Activated naive CD4-positive, alpha-beta T cell treated with anti-CD3 and anti-CD28 coated beads, Interleukin-2, amount 50 U/mL, for 24 hours (primary cell): ENCODE results near the gene SLC6A1.

Experiments
- H3K27ac Mint-ChIP-seq: one replicate; pipeline ENCODE4 v1.8.0; 2021; ENCODE audit warnings: mild to moderate bottlenecking, mixed read lengths
- H3K27me3 Mint-ChIP-seq: one replicate; pipeline ENCODE4 v1.8.0; 2021; ENCODE audit warnings: mixed read lengths
- H3K36me3 Mint-ChIP-seq: one replicate; pipeline ENCODE4 v1.8.0; 2021; ENCODE audit warnings: mixed read lengths
- H3K4me1 Mint-ChIP-seq: one replicate; pipeline ENCODE4 v1.8.0; 2021; ENCODE audit warnings: mixed read lengths
- H3K4me3 Mint-ChIP-seq: one replicate; pipeline ENCODE4 v1.8.0; 2021; ENCODE audit warnings: mild to moderate bottlenecking, mixed read lengths
- H3K9me3 Mint-ChIP-seq: one replicate; pipeline ENCODE4 v1.8.0; 2021; ENCODE audit warnings: mixed read lengths

SLC6A1 gene

DNA sequence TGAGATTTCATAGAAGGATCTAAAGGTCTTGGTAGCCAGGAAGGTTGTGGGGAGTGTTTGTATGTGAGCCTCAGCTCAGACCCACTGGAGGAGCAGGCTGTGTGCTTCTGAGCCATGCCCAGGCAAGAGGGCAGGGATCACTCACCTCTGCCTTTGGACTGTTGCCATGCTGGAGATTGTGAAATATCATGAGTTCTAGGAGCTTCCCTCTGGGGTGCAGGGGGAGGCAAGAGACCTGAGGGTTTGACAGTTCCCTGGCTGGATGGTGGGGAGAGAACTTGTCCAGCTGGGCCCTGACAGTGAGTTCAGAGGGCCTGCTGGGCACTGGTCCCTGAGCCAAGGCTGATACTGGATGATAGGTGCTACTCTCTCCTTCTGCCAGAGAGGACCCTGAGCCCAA, 6.0 kb downstream of the SLC6A1 start:
- H3K27me3 Mint-ChIP-seq, result peaks cover 8% of the 10 kb centered on the region
- no peaks in the 10 kb centered on the region for H3K36me3 Mint-ChIP-seq
- no peaks in the 10 kb centered on the region for H3K9me3 Mint-ChIP-seq
- no peak overlapping the region for H3K4me3 Mint-ChIP-seq
- no peaks in the 10 kb centered on the region for H3K4me1 Mint-ChIP-seq
- no peak overlapping the region for H3K27ac Mint-ChIP-seq

DNA sequence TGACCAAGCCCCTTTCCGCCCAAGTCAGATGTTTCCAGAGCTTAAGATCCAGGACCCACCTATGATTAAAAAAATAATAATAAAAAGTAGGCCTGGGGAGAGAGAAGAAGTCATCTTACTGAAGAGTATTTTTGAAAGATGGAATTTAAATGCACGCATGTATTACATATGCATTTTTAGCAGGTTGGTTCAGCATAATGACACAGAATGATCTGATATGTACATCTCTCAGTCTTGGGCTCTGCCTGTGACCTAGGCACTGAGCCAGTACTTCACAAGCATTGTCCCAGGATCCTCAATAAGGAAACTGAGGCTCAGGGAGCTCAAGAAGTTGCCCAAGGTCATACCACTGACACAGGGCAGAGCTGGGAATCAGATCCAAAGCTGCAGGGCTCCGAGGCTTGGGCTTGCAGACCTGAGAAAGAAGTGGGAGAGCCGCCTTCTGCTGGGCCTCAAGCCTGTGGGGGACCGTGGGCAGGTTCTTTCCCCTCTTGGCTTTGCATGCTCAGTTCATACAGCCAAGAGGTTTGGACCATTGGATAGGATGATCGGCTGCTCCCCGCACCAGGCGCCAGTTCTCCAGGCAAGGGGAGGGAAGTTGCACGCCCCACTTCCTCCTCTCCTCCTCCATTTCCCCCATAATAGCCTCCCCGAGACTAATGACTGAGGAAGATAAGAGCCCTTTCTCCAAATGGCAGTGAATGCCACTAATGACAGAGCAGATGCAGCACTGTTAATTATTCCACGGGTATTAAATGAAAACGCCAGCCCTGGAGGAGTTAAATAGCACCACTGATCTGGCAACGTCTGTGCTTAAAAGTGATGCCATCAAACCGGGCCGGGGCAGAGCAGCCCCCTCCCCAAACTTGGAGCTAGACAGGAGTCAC, 6.9 kb downstream of the SLC6A1 start:
- no peaks in the 10 kb centered on the region for H3K4me1 Mint-ChIP-seq
- no peaks in the 10 kb centered on the region for H3K36me3 Mint-ChIP-seq
- no peak overlapping the region for H3K4me3 Mint-ChIP-seq
- H3K27ac Mint-ChIP-seq, result no peak overlapping the region
- H3K27me3 Mint-ChIP-seq, result peaks cover 3% of the 10 kb centered on the region
- no peaks in the 10 kb centered on the region for H3K9me3 Mint-ChIP-seq

DNA sequence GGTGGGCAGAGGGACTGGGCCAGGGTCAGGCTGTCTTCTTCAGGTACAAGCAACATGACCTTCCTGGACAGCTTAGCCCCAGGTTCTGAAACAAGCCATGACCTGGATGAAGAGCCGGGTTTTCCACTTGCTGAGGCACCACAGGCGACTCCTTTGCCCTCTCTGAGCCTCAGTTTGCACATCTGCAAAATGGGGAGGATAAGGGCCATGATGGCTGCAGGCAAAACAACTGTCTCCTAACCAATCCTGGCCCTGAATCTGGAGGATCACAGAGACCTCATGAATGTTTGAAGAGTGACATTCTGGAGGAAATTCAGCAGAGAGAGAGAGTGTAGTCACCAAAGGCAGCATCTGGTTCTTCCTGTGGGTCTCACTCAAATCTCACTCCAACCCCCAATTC, 8.0 kb downstream of the SLC6A1 start:
- Mint-ChIP-seq H3K27me3 (peaks cover 2% of the 10 kb centered on the region), H3K27ac (no peak overlapping the region), H3K9me3 (no peaks in the 10 kb centered on the region), H3K4me3 (no peak overlapping the region), H3K36me3 (no peaks in the 10 kb centered on the region), H3K4me1 (no peaks in the 10 kb centered on the region)

DNA sequence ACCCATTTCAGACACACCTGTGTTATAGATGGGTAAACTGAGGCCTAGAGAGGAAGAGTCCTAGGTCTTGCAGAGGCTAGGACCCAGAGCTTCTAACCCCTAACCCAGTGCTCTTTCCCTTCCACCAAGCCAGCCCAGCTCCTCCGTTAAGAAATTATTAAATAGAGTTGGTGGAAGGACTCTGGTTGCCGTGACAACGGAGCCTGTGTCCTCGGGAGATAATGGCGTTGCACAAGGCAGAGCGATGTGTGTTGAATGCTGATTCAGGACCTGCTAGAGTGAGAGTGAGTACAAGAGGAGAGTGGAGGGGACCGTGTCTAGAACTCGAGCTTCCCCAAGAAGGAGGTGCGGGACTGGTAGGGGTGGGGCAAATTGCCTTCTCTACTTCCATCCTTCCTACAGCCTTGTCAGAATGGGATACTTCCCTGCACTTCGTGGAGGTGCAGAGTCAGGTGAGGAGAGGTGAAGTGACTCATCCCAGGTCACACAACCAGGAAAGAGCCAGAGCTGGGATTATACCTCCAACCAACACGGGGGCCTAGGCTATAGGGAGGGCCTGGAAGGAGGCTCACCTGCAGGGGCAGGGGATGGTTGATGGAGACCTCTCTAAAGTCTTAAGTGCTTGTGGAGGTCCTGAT, 8.6 kb downstream of the SLC6A1 start:
- no peak overlapping the region for H3K27ac Mint-ChIP-seq

DNA sequence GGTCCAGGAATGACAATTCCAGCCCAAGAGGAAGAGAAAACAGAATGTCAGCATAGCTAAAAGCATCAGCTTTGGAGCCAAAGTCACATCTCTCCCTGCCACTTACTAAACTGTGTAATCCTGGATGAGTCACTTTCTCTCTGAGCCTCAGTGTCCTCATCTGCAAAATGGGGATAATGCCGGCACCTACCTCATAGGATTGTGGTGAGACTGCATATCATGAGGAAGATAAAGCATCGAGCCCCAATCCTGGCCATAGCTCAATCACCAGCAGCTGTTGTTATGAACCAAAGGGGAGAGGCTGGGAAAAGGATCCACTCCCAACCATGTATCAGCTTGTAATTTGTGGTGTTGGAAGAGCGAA, 9.1 kb downstream of the SLC6A1 start:
- Mint-ChIP-seq H3K4me1 (no peaks in the 10 kb centered on the region), H3K4me3 (no peak overlapping the region), H3K9me3 (no peaks in the 10 kb centered on the region), H3K27me3 (no peaks in the 10 kb centered on the region), H3K36me3 (no peaks in the 10 kb centered on the region), H3K27ac (no peak overlapping the region)

More for the DNA sequence above, 8.6 kb downstream of the SLC6A1 start:
- Mint-ChIP-seq H3K36me3 (no peaks in the 10 kb centered on the region), H3K4me1 (no peaks in the 10 kb centered on the region), H3K9me3 (no peaks in the 10 kb centered on the region), H3K4me3 (no peak overlapping the region), H3K27me3 (peaks cover under 1% of the 10 kb centered on the region)

DNA sequence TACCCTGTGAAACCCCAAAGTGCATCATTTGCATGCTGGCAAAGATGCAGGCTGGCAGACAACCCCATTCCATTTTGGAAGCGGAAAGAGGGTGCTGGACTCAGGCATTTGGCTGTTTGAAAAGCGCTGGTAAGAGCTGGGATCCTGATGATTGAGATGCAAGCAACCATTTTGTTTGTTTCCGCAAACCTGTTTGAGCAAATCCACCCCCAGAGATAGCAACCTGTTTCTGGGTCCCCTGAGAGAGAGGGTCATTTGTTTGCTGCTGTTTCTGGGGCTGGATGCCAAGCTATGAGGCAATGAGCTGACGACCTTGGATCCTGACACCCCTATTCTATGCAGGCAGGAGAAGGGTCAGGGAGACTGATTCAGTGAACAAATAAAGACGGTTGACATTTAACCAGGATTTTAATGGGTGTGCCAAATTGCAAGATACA, 9.8 kb downstream of the SLC6A1 start:
- no peaks in the 10 kb centered on the region for H3K9me3 Mint-ChIP-seq
- H3K4me3 Mint-ChIP-seq, result no peak overlapping the region
- H3K4me1 Mint-ChIP-seq, result no peaks in the 10 kb centered on the region
- H3K27me3 Mint-ChIP-seq, result no peaks in the 10 kb centered on the region
- H3K36me3 Mint-ChIP-seq, result no peaks in the 10 kb centered on the region
- no peak overlapping the region for H3K27ac Mint-ChIP-seq

DNA sequence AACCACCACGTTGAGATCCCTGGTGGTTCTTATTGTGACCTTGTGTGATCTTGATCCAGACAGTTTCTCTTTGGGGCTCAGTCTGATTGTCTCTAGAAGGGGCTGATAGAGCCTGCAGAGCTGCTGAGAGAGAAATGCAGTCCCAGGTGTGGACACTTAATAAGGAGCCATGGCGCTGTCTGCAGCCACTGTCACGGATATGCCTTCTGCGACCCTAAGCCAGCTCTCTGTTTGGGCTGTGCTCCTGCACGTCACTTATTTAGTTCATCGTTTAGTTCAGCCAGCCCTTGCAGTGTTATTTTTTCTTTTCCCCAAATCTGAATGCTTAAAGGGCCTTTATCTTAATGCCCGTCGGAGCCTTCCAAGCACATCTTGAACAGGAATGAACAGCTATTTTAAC, 12.0 kb downstream of the SLC6A1 start:
- Mint-ChIP-seq H3K36me3 (no peaks in the 10 kb centered on the region), H3K4me1 (no peaks in the 10 kb centered on the region), H3K4me3 (no peak overlapping the region), H3K27me3 (no peaks in the 10 kb centered on the region), H3K27ac (no peak overlapping the region), H3K9me3 (no peaks in the 10 kb centered on the region)

DNA sequence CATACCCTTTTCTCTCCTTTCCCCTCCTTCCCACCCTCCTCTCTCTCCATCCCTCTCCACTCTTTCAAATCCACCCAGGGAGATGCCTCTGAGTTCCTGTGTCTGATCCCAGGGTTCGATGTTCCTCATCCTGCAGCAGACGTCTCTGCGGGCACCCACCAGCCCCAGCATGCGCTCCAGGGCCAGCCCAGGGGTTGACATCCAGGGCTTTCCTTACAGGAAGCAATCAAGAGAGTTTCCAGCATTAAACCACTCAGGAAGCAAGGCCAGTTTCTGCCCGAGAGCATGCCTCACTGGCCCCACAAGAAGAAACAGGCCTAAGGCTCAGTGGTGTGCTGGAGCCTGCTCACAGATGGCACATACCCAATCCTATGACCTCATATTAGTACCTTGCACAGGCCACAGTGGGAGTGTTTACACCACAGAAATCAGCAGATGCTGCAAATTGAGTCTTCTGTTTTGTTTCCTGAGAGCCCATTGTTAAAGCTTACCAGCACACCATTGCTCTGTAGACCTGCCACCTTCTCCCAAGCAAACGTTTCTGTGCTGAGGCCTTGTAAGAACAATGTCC, 13.2 kb downstream of the SLC6A1 start:
- H3K9me3 Mint-ChIP-seq, result no peaks in the 10 kb centered on the region

DNA sequence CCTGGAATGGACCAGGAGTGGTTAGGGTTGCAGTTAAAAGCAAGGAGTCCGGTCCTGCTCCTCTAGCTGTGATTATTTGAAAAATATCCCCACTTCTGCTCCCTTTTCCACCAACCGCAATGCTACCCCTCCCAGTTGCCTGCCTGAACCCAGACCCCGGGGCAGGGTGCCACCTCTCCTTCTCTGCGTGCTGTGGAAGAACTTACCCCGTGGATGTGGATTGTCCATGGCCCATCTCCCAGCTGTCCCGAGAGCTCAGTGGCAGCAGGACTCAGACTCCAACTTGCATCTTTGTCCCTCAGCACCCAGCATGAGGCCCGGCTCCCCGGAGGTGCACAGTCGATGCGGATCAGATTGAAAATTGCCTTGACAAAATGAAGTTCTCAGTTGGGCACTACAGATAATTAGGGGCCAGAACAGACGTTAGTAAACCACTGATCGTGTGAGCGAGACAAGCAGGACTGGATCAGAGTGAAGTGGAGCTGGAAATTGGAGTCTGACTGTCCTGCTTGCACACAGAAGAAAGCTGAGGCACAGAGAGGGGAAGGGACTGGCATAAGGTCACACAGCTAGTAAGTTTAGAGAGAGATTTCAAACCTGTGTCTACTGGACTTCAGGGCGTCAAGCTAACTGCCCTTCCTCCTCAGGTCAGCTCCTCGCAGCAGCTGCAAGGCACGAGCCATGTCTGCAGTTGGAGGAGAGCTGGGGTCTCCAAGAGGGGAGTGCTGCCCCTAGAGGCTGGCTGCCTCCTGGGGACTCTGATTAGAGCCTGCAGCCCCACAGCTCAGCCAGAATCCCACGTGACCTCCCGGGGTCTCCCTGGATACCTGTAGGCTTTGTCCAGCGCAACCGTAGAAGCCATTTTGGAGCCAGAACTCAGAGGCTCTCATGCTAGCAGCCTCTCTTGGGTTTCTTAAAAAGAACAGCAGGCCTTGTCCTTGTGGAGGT, 14.7 kb downstream of the SLC6A1 start:
- Mint-ChIP-seq H3K4me1 (no peaks in the 10 kb centered on the region), H3K36me3 (no peaks in the 10 kb centered on the region), H3K27ac (no peak overlapping the region), H3K9me3 (no peaks in the 10 kb centered on the region), H3K4me3 (no peak overlapping the region), H3K27me3 (no peaks in the 10 kb centered on the region)

More for the DNA sequence above, 13.2 kb downstream of the SLC6A1 start:
- Mint-ChIP-seq H3K4me3 (no peak overlapping the region), H3K27me3 (no peaks in the 10 kb centered on the region), H3K4me1 (no peaks in the 10 kb centered on the region), H3K27ac (no peak overlapping the region), H3K36me3 (no peaks in the 10 kb centered on the region)

DNA sequence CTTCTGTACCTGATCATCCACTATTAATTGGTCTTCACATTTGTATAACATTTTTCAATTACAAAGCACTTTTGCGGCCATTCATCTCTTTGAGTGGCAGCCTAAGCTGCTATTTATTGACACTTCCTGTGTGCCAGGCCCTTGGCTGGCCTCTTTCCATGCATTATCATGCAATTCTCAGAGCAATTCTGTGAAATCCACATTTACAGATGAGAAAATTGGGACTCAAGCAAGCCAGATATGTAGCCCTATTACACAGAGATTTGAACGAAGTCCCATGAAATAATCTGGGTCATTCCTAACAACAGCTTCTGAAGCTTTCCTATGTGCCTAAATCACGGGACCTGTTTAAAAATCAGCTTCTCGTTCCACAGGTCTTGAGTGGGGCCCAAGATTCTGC, 17.4 kb downstream of the SLC6A1 start:
- no peaks in the 10 kb centered on the region for H3K9me3 Mint-ChIP-seq
- no peaks in the 10 kb centered on the region for H3K4me1 Mint-ChIP-seq
- no peaks in the 10 kb centered on the region for H3K36me3 Mint-ChIP-seq
- H3K27me3 Mint-ChIP-seq, result no peaks in the 10 kb centered on the region
- no peak overlapping the region for H3K4me3 Mint-ChIP-seq
- H3K27ac Mint-ChIP-seq, result no peak overlapping the region

DNA sequence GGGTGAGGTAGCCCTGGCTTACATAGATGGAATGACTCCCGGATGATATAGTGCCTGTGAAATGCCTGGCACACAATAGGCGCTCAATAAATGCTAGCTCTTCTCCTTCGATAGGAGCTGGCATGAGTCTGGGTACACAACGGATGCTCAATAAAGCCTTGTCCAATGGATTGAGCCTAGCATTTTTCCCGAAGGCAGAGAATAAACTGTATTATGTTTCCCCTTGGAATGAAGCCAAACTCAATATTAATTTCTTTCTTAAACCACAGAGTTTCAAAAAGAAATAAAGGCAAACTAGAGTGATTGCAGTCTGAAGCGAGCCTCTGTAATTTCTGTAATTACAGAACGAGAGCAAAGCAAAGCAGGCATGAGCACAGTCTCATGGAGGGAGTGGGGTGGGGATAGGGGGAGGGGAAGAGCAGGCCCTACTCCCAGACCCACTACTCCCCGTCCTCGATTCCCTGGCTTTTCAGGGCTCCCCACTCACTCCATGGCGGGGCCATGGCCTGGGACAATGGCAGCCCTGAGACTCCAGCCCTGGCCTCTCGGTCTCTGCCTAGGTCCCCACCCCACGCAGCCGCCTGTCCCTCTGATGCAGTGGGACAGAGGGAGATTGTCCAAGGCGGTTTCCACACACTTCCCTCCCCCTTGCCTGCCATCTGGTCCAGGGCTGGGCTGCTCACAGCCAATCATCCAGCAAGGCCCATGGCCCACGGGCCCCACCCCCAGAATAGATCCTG, 18.0 kb downstream of the SLC6A1 start:
- no peaks in the 10 kb centered on the region for H3K4me1 Mint-ChIP-seq
- H3K36me3 Mint-ChIP-seq, result no peaks in the 10 kb centered on the region
- H3K27ac Mint-ChIP-seq, result no peak overlapping the region
- no peaks in the 10 kb centered on the region for H3K9me3 Mint-ChIP-seq
- no peak overlapping the region for H3K4me3 Mint-ChIP-seq
- peaks cover 2% of the 10 kb centered on the region for H3K27me3 Mint-ChIP-seq

DNA sequence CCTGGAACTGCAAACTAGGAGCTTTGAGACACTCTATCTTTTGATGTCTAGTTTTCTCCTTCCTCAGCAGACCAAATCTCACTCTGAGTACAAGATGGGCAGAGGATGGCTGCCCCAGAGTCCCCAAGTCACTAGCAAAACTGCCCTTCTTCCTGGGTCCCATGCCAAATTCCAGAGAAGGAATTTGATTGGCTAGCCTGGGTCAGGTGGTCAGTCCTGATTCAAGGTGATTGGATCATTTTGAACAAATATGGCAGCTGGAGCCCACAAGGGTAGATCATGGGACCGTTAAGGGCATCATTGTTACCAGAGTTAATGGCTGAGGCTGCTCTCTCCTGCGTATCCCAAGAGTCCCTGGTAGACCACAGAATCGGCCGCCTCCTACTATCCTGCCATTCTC, 21.7 kb downstream of the SLC6A1 start:
- Mint-ChIP-seq H3K27ac (no peak overlapping the region), H3K4me3 (no peak overlapping the region), H3K4me1 (no peaks in the 10 kb centered on the region), H3K9me3 (no peaks in the 10 kb centered on the region), H3K27me3 (peaks cover 4% of the 10 kb centered on the region), H3K36me3 (no peaks in the 10 kb centered on the region)

DNA sequence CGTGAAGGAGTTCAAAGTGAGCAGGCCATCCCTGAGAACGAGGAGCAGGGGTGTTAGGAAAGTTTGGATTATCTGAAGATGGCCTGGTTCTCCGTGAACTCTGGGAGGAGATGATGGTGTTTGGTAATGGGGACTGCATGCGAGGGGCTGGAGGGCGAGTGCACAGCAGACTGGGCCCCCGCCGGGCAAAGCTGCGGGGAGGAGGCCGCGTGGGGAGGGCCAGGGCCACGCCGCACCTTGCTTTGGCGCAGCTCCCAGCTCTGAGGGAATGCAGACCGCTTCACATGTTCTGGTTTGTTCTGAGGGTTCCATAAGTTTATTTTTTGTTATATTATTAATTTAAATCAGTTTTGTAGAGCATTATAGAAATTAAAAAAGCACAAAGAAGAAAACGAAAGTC, 22.2 kb downstream of the SLC6A1 start:
- H3K36me3 Mint-ChIP-seq, result no peaks in the 10 kb centered on the region
- H3K27me3 Mint-ChIP-seq, result peaks cover 4% of the 10 kb centered on the region
- H3K4me3 Mint-ChIP-seq, result no peak overlapping the region
- no peak overlapping the region for H3K27ac Mint-ChIP-seq
- H3K4me1 Mint-ChIP-seq, result no peaks in the 10 kb centered on the region
- no peaks in the 10 kb centered on the region for H3K9me3 Mint-ChIP-seq

DNA sequence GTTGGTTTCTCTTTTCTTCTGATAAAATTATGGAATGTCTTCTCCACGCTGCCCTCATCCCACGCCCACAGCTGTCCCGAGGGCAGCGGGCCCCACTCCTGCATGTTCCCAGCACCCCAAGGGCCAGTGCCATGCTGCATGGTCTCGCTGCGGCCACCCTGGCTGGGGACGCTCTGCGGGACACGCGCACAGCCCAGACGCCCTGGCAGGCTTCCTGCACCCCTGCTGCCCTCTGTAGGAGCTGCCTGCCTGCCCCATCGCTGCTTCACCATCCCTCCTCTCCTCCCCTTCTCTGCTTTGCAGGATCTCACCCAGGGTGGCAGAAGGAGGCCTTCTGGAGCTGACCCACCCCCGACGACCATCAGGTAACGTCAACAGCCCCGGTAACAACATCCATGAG, 22.8 kb downstream of the SLC6A1 start:
- H3K4me3 Mint-ChIP-seq, result no peak overlapping the region
- H3K9me3 Mint-ChIP-seq, result no peaks in the 10 kb centered on the region
- H3K27ac Mint-ChIP-seq, result no peak overlapping the region
- H3K36me3 Mint-ChIP-seq, result no peaks in the 10 kb centered on the region
- H3K27me3 Mint-ChIP-seq, result peaks cover 4% of the 10 kb centered on the region
- H3K4me1 Mint-ChIP-seq, result no peaks in the 10 kb centered on the region

DNA sequence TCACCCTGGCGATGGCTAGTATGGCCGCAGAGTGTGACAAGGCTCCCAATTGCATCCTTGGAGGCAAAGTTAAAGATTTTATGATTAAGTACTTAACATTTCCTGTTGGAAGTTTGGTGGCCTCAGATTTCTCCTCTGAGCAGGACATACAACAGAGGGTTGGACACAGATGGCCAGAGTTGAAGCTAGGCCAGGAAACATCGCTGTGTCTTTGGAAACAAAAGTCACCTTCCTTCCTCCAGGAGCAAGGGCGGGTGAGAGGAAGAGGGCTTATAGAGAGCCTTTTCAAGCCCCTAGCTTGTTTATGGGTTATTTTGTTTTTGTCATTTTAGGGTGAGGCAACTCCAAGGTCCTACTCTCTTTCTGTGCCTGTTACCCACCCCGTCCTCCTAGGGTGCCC, 24.2 kb downstream of the SLC6A1 start:
- Mint-ChIP-seq H3K4me1 (no peaks in the 10 kb centered on the region), H3K27ac (no peak overlapping the region), H3K36me3 (no peaks in the 10 kb centered on the region), H3K4me3 (no peak overlapping the region), H3K27me3 (peaks cover 4% of the 10 kb centered on the region), H3K9me3 (no peaks in the 10 kb centered on the region)
